AG08396 (cell line): ENCODE data around the gene RUSC1.

Experiments
- DNase-seq: peaks from one replicate; pipeline ENCODE4 v3.0.0; 2012; ENCODE audit warnings: low spot score, mixed read lengths

RUSC1 gene

DNA sequence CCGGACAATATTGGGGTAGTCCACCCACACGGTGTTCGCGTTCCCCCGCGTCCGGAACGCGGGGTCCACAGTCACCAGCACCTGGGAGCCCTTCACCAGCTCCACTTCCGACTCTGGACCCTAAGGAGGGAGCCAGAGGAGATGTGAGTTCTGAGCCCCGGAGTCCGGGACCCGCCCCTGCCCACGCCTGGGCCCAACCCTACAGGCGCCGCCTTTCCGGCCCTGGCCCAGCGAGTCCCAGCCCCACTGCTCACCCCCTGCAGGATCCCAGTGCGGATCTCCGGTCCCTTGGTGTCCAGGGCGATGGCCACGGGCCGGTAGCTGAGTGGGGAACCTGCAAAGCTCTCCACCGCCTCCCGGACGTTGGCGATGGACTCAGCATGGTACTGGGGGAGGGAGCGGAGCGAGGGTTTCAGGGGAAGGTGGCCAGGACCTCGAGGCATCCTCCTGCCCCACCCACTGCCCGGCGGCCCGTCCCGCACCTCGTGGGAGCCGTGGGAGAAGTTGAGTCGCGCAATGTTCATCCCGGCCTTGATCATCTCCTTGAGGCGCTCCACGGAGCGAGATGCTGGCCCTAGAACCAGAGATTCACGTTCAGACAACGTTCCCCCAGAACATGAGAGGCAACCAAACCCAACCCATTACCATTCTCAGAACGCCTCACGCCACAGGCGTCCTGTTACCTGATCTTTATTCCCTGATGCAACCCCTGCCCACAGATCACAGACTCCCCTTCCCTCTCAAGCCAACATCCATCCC lies 25.3 kb upstream of the RUSC1 start:
- no peak for DNase-seq

DNA sequence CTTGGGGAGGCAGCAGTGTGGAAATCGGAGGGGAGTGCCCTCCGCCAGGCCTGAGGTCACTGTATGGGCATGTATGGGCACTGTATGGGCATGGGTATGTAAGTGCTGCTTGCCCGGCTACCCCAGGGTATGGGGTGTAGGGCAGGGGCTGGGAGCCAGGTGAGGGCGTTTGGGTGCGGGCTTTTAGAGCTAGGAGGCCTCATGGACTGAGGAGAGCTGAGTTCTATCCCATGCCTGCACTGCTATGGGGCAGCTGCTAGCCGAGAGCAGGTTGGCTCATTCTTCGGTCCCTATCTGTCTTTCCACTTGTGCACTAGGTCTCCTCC lies 24.8 kb upstream of the RUSC1 start:
- DNase-seq, result no peak

DNA sequence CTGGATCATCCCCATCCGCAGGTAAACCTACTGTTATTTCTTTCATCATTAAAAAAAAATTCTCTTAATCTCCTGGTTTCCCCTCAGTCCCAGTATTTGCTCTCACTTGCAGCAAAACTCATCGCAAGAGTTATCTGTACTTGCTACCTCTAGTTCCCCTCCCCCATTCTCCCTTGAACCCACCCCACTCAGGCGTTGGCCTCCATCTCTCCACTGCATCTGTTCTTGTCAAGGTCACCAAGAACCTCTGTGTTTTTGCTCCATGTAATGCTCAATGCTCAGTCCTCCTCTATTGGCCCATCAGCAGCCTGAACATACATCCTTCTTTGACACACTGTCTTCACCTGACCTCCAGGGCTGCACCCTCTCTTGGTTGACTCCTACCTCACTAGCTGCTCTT lies 24.0 kb upstream of the RUSC1 start:
- no peak for DNase-seq

DNA sequence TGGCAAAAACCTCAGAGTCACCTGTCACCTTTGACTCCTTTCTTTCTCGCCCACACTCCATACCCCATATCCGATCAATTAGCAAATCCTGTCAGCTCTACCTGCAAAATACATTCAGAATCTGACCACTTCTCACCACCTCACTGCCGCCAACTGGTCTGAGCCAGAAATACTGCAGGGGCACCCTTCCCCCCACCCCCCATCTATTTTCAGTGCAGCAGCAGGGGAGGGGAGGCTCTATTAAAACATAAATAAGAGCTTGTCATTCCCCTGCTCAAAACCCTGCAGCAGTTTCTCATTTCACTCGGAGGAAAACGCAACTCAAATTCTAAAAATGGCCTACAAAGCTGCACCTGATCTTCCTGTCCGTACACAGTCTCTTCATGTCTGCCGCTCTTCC lies 23.3 kb upstream of the RUSC1 start:
- no peak for DNase-seq

DNA sequence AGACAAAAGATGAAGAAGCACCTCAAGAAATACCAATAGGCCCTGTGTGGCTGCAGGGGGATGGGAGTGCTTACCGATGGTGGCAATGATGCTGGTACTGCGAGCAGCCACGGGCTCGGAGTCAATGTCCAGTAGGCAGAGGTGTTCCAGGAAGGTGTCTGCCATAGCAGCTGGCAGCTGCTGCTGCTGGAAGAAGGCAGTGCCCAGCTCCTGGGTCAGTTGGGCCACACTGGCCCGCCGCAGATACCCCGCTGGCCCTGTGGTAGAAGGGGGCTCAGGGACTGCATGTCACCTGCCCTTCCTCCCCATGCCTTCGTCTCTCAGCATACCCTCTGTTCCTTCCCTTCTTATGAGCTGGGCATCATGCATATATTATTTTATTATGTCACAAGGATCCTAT lies 20.7 kb upstream of the RUSC1 start:
- DNase-seq, result no peak

DNA sequence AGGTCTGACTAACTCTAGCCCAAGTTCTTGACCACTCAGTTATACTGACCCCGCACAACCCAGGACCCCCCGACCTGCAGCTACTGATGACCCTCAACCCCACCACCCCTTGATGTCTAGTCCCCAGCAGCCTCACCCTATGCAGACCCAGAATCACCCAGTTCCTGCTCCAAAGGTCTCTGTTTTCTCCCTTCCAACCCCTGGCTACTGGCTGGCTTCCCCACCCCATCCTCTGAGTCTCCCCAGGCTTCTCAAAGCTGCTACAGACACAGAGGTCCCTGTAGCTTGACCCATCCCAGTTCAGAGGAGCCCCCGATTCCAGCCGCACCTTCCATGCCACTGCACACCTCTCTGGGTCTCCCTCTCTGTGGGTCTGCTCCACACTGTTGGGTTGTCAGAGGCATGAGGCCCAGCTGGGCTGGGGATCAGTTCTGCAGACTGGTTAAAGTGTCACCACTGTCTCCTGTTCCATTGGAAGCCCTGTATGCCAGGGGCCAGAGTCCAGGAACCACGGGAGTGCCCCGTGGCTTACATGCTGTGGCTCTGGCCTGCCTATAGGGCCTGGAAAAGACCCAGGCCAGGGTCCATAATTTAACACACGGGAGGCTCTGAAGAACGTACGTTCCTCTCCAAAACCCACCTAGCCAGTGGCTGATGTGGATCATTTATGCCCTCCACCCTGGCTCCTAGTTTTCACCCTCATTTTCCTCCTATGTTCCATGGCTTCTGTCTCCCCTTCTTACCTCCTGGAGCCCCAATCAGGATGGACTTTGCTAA lies 20.0 kb upstream of the RUSC1 start:
- DNase-seq, result no peak

DNA sequence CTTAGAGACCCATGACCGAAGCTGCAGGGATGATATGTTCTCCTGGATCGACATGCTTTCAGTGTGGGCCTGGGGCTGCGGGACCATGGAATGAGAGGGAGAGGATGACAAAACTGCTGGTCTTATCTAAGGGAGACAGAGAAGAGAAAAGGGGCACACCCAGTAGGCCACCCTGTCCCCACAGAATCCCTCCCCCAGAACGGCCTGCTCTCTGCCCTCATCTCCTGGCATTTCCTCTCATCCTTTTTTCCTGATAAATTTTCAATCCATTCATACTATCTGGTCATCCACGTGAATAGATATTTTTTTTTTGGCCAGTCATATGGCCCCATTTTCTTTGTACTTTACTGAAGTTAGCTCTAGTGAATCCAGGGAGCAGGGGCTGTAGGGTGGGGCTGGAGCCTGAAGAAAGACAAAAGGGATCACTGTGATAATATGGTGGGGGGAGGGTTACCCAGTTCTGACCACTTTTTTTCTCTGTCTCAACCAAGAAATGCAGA lies 19.3 kb upstream of the RUSC1 start, which contains the start of gene PKLR:
Gene PKLR (minus strand): TSS at position 97 of the 500 bp plus-strand sequence. CDS start 43 bp downstream, at position 54.
- no peak for DNase-seq

DNA sequence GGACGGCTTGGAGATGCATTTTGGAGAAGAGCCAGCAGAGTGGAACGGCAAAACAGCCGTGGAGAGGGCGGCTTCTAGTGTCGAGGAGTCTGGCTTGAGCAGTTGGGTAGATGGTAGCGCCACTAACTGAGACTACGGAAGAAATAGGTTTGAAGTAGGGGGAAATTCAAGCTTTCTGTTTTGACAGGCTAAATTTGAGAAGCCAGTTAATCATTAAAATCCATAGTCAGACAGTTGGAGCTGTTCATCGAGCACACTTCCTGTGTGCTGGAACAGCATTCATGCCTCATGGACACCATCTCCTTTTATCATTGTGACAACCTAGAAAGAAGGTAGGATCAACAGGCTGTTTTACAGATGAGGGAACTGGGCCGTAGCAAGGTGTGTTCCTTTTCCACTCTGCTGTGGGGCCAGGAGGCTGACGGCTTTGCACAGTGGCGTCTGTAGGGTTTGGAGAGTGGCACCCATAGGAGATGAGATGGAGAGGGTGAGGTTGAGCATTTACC lies 16.1 kb upstream of the RUSC1 start:
- no peak for DNase-seq

DNA sequence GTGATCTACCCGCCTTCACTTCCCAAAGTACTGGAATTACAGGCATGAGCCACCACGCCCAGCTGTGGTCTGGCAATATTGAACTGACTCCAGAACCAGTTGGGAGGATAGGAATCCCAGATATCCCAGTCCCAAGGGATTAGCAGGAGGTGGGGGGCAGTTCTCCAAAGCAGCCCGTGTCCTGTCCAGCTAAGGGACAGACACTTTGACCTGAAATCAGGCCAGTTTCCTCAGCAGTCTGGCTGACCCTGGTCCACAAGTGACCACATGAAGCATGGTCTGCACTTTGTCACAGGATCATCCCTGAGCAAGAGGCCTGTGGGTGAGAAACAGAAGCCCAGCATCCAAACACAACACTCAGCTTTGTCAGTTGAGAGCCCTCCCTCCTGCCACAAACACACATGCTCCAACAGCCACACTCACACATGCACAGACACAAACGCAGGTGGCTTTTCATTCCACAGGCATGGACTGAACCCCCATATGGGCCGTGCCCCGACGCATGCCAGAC lies 14.8 kb upstream of the RUSC1 start:
- DNase-seq, result no peak

DNA sequence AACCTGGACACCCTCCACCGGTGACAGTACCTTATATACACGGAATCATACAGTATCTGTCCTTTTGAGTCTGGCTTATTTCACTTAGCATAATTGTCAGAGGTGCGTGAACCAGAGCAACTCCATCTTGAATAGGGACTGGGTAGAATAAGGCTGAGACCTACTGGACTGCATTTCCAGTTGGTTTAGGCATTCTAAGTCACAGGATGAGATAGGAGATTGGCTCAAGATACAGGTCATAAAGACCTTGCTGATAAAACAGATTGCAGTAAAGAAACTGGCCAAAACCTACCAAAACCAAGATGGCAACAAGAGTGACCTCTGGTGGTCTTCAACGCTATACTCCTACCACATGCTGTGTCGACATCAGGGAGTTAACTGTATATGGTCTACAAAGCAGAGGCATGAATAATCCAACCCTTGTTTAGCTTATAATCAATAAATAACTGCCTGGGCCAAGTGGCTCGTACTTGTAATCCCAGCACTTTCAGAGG lies 13.4 kb upstream of the RUSC1 start:
- DNase-seq, result no peak

DNA sequence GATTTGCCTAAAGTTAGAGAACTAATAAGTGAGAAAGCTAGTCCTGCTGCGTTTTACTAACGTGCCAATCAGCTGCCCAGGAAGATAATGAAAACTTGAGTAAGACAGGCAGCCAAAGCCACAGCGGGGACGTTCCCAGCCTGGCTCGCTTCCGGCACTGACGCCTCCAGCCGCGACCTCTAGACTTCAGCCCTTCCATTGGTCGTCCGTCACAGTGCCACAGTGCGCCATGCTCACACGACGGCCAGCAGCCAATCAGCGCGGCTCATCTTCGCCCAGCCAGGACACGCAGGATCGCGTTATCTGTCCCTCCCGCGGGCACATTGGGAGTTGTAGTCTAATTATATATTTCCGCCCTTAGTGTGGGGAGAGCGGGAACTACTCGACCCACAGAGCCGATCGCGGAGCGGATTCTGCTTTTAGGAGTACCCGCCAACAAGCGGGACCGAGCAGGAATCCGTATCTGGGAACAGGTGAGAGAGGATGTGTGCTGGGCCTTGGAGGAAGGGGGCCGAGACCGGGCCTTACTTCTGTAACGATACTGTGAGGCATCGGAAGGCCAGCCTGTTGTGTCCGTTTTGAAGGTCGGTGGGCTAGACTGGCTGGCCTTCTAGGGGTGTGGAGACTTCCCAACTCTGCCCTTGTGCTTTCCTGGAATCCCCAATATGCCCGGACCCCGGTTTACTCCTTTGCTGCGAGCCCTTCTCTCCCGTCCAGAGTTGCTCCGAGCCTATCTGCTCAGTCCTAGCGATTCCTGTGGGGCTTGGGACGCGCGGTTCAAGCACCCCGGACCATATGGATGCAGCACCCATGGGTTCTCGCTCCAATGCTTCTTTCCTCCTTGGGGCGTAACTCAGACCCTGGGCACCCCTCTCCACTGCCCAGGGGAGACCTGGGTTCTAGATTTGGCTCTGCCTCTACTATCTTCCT lies 11.9 kb upstream of the RUSC1 start, which contains the start of gene FDPS:
Gene FDPS (plus strand): TSS at position 374 of the 930 bp plus-strand sequence. CDS start 924 bp downstream, outside the sequence.
- DNase-seq, result peak; percentile 97

DNA sequence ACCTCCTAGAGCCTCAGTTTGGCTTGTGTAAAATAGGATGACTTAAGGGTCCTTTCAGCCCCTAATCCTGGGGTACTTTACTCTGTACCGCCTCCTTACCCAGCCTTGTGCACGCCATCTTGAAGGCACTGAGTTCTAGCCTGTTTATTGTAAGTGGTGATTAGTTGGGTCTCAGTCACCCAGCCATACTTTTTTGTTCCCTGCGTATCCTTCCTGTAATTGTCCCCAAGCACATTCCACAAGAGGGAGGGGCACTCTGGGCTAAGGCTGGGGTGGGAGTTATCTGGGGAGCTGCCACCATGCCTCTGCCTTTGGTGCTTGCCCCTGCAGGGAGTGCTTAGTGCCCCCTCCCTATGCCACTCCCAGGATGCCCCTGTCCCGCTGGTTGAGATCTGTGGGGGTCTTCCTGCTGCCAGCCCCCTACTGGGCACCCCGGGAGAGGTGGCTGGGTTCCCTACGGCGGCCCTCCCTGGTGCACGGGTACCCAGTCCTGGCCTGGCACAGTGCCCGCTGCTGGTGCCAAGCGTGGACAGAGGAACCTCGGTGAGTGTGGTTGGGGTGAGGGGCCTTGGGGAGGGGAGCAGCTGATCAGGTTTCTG lies 11.2 kb upstream of the RUSC1 start:
- no peak for DNase-seq

DNA sequence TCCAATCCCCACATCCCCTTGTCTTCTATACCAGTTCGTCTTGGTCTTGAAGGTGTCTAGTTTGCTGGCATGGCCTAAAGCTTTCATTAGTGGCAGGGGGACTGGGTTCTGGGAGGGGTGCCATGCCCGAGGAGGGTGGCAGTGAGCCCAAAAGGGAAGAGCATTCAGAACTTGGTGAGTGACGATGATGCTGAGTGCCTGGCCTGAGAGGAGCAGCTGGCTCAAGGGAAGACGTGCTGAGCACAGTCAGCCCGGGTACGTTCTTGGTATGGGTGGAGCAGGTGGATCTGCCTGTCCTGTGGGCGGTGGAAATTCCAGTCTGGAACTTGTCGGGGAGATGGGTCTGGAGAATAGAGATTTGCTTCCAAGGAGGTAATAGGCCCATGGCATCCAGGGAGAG lies 7.4 kb upstream of the RUSC1 start:
- no peak for DNase-seq

DNA sequence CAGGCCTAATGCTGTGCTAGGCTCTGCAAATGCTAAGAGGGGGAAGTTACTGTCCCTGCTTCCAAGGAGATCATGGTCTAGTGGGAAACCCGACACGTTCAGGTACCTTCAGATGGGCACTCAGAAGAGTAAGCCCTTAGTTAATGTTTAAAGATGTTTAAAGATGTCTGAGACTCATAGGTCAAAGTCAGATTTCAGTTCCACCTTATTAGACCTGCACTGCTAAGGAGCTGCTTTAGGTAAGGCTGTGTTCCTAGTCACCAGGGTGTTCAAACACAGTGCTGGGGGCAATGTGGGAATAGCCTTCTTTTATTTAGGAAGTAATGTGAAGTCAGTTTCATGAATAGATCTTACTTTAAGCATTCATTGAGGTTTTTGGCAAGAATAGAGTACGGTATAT lies 3.8 kb upstream of the RUSC1 start:
- DNase-seq, result no peak

DNA sequence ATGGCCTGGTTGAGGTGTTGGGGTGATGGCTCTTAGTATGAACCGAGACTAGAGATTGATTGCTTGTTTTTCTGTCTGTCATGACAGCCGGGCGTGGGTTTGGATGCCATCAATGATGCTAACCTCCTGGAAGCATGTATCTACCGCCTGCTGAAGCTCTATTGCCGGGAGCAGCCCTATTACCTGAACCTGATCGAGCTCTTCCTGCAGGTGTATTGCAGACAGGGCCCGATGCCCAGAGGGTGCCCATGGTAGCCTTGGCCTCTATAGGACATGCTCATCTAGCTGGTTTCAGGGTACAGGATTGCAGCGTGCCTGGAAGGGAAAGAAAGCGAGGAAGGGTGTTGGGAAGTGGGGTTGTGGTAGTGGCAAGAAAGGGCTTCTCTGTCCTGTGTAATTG lies 2.6 kb upstream of the RUSC1 start:
- no peak for DNase-seq

DNA sequence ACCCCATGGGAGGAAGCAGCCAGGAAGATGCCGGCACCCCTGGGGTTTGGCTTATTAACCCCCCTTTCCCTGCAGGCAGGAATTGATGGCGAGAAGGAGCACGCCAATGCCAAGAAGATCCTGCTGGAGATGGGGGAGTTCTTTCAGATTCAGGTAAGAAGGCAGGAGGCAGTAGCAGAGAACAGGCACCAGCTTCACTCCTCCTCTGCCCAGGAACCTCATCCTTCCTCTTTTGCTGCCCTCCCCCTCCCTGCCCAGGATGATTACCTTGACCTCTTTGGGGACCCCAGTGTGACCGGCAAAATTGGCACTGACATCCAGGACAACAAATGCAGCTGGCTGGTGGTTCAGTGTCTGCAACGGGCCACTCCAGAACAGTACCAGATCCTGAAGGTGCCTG lies 1.2 kb upstream of the RUSC1 start:
- no peak for DNase-seq

DNA sequence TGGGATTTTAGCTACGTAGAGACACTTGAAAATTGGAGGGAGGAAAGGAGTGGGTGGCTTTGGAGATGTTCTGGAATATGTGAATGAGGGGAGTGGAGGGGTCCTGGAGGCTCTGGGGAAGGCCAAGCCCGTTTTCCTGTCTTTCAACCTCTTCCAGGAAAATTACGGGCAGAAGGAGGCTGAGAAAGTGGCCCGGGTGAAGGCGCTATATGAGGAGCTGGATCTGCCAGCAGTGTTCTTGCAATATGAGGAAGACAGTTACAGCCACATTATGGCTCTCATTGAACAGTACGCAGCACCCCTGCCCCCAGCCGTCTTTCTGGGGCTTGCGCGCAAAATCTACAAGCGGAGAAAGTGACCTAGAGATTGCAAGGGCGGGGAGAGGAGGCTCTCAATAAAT lies 442 bp upstream of the RUSC1 start:
- no peak for DNase-seq

DNA sequence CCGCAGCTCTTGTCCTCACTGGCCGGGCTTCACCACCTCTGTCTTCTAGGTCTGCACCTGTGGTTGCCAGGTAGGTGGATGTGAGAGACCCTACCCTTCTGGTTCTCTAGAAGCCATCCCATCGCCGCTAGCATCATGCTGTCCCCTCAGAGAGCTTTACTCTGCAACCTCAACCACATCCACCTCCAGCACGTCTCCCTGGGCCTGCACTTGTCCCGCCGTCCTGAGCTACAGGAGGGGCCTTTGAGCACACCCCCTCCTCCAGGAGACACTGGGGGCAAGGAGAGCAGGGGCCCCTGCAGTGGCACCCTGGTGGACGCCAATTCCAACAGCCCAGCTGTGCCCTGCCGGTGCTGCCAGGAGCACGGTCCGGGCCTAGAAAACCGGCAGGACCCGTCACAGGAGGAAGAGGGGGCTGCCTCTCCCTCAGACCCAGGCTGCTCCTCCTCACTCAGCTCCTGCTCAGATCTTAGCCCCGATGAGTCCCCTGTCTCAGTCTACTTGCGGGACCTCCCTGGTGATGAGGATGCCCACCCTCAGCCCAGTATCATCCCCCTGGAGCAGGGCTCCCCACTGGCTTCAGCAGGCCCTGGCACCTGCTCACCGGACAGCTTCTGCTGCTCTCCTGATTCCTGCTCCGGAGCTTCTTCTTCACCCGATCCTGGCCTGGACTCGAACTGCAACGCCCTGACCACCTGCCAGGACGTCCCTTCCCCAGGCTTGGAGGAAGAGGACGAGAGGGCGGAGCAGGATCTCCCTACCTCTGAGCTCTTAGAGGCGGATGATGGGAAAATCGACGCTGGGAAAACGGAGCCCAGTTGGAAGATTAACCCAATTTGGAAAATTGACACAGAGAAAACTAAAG lies 1.2 kb downstream of the RUSC1 start:
- DNase-seq, result peak; percentile 15

DNA sequence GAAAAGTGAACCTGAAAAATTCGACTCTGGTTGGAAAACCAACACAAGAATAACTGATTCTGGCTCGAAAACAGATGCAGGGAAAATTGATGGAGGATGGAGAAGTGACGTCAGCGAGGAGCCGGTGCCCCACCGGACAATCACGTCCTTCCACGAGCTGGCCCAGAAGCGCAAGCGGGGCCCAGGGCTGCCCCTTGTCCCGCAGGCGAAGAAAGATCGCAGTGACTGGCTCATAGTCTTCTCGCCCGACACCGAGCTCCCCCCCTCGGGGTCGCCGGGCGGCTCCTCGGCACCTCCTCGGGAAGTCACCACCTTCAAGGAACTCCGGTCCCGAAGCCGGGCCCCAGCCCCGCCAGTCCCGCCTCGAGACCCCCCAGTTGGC lies 1.9 kb downstream of the RUSC1 start:
- peak; percentile 65 for DNase-seq
